Chondrocyte (in vitro differentiated cells): ENCODE data around the gene NSUN7. TPM values are rescaled to one million over a fixed set of nuclear protein-coding genes. Genes with fewer than 3 reads are reported as not detected.

Experiments used
- DNase-seq: peaks from one replicate; pipeline ENCODE4 v3.0.0; 2021; ENCODE audit warnings: mixed read lengths, low spot score
- H3K27ac Mint-ChIP-seq: one replicate; pipeline ENCODE4 v1.8.0; 2021; ENCODE audit warnings: mild to moderate bottlenecking, moderate library complexity, mixed read lengths; ENCODE audit not compliant: unreplicated experiment
- H3K27me3 Mint-ChIP-seq: 2 replicates; pipeline ENCODE4 v1.8.0; 2021; ENCODE audit warnings: low read depth, mixed read lengths
- H3K36me3 Mint-ChIP-seq: 2 replicates; pipeline ENCODE4 v1.8.0; 2021; ENCODE audit warnings: low read depth, mixed read lengths
- H3K4me1 Mint-ChIP-seq: 2 replicates; pipeline ENCODE4 v1.8.0; 2021; ENCODE audit warnings: low read depth, mild to moderate bottlenecking, mixed read lengths
- H3K4me3 Mint-ChIP-seq: one replicate; pipeline ENCODE4 v1.8.0; 2021; ENCODE audit warnings: mild to moderate bottlenecking, moderate library complexity, mixed read lengths; ENCODE audit not compliant: unreplicated experiment
- H3K9me3 Mint-ChIP-seq: 2 replicates; pipeline ENCODE4 v1.8.0; 2021; ENCODE audit warnings: low read depth, mixed read lengths
- total RNA-seq: library from RNA; stranded (reverse); gene quantifications from 3 replicates; pipeline ENCODE4 v1.2.1, GENCODE V29; 2021
- TF ChIP-seq, protein P1 (sequence below): fragments of 200-600 bp; sonication (generic); IDR thresholded peaks from 2 replicates; pipeline ENCODE4 v1.5.0; 2021; ENCODE audit warnings: antibody characterized with exemption, mild to moderate bottlenecking, moderate library complexity

The NSUN7 gene
- total RNA-seq, 1 donor from 2014 or later = 5.1 TPM

DNA sequence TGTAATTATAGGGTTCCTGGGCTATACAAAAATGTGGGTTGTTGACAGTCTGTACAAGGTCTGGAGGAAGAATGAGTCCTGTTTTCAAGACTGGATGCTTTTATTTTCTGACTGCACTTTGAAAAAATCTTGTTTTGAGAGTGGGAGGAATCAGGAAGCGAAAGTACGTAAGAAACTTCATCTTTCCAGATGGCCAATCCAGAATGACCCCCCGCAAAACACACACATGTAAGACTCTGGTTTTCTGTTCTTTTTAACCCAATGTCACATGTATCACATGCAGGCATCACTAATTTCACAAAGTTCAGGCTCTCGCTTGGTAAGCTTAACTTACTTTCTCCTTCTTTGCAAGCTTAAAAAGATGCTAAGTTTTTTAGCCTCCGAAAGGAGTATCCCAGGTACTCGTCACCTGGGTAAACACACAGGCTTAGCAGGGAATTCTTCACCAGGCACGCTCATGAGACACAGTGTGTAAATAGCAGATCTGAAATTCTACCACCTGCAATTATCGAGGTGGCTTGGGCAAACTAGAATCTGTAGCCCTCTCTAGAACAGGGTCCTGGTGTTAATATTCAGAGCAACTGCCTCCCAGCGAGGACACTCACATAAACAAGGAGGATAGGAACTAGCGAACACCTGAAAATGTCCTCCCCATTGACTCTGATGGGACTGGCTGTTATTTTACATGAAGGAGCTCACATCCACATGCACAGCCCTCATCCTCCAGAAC lies 90.7 kb downstream of the NSUN7 start:
- peaks cover 13% of the 10 kb centered on the region for H3K4me1 Mint-ChIP-seq
- peak overlapping the region; percentile 89 for H3K27ac Mint-ChIP-seq
- H3K36me3 Mint-ChIP-seq = peaks cover 18% of the 10 kb centered on the region
- no peaks in the 10 kb centered on the region for H3K27me3 Mint-ChIP-seq
- no peak for DNase-seq
- TF ChIP-seq, protein P1, sequence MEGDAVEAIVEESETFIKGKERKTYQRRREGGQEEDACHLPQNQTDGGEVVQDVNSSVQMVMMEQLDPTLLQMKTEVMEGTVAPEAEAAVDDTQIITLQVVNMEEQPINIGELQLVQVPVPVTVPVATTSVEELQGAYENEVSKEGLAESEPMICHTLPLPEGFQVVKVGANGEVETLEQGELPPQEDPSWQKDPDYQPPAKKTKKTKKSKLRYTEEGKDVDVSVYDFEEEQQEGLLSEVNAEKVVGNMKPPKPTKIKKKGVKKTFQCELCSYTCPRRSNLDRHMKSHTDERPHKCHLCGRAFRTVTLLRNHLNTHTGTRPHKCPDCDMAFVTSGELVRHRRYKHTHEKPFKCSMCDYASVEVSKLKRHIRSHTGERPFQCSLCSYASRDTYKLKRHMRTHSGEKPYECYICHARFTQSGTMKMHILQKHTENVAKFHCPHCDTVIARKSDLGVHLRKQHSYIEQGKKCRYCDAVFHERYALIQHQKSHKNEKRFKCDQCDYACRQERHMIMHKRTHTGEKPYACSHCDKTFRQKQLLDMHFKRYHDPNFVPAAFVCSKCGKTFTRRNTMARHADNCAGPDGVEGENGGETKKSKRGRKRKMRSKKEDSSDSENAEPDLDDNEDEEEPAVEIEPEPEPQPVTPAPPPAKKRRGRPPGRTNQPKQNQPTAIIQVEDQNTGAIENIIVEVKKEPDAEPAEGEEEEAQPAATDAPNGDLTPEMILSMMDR = no peak
- H3K9me3 Mint-ChIP-seq = no peaks in the 10 kb centered on the region
- H3K4me3 Mint-ChIP-seq = no peak overlapping the region

DNA sequence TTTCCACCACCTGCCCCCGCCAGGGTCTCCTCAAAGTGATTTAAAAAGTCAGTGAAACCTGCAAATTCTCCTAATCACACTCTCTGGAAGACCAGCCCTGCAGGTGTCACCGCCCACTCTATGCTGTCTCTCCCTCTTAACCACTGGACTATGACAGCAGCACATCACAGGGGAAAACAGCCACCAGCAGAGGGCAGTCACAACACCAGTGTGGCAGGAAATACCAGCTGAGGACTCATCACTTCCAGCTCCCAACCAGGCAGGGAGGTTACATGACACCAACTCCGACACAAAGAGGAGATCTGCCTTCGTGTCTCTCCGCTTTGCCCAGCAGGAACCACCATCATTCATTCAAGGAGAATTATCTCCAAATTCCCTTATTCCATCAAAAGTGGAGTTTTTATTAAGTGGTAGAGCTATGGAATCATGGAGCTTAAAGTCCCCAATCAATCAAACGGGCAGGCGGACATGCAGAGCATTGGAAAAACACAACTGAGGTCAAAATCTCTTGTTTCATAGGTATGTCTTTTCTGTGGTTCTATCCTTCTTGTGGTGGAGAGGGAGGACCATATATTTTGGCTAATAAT lies 91.3 kb downstream of the NSUN7 start:
- Mint-ChIP-seq H3K4me1 (peaks cover 16% of the 10 kb centered on the region), H3K27ac (peak overlapping the region; percentile 89), H3K4me3 (peak overlapping the region; percentile 39), H3K27me3 (no peaks in the 10 kb centered on the region), H3K36me3 (peaks cover 14% of the 10 kb centered on the region), H3K9me3 (no peaks in the 10 kb centered on the region)
- TF ChIP-seq, protein P1 = peak; percentile 84
- DNase-seq = no peak

DNA sequence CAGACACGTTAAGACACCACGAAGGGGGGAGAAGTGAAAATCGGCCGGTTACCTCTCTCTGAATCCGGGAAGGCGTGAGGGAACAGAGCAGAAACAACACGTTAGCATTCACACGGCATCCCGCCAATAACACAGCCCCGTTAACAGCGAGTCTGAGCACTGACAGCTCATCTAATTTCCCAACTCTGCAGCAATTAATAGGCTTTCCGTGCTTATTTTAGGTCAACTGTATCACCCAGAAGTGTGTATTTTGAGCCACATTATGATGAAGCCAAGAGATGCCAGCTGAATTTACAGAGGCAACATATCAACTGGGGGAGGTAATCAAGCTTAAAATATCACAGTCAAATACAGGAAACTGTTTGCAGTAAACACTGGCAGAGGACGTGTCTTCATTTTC lies 92.6 kb downstream of the NSUN7 start:
- H3K4me3 Mint-ChIP-seq = no peak overlapping the region
- H3K9me3 Mint-ChIP-seq = no peaks in the 10 kb centered on the region
- DNase-seq = no peak
- H3K4me1 Mint-ChIP-seq = peaks cover 16% of the 10 kb centered on the region
- TF ChIP-seq, protein P1 = no peak
- H3K27ac Mint-ChIP-seq = no peak overlapping the region
- no peaks in the 10 kb centered on the region for H3K27me3 Mint-ChIP-seq
- peaks cover 14% of the 10 kb centered on the region for H3K36me3 Mint-ChIP-seq

DNA sequence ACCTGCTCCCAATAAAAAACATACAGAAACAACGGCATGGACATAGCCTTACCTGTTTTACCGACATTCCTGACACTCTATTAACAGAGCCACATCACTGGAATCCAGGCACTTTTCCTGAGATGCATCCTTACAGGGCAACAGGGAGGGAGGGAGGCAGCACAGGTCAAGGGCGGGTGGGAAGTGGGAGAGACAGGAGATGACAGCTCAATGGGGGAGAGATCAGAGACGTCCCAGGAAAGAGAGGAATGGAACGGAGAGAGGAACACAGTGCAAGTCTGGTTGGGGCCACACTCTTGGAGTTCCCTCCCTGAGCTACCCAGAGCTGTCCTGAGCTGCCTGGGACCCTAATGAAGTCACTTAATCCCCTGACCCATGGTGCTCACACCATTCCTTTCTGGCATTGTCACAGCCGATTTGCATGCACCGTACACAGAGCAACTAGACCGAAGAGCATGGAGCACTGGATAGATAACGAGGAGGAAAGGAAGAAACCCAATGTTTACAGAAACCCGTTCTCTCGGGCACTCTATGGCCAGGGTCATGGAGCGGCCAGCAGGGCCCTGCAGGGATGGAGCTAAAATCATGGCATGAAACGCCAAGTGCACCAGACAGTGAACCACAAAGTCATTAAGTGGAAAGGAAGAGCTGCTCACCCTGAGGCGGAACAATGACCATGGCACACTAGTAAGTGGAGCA lies 93.1 kb downstream of the NSUN7 start:
- Mint-ChIP-seq H3K36me3 (peaks cover 14% of the 10 kb centered on the region), H3K4me1 (peaks cover 16% of the 10 kb centered on the region), H3K9me3 (no peaks in the 10 kb centered on the region), H3K27ac (no peak overlapping the region), H3K27me3 (no peaks in the 10 kb centered on the region), H3K4me3 (no peak overlapping the region)
- TF ChIP-seq, protein P1 = no peak
- no peak for DNase-seq

DNA sequence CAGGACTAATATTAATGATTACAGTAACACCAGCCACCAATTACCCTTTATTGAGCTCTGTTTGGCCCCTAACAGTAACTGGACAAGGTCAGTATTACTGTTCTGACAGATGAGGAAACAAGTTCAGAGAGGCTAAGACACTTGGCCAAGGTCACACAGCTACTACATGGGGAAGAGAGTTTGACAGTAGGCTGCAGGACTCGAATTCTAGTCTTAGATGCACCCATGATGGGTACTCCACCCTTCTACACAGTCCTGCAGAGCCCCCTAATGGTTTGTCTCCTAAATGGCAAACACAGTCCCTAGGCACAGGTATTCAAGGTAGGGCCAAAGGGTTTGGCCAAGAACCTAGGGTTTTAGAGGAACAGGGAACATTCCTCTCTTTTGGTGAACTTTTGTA lies 93.9 kb downstream of the NSUN7 start:
- Mint-ChIP-seq H3K36me3 (peaks cover 14% of the 10 kb centered on the region), H3K27me3 (no peaks in the 10 kb centered on the region), H3K4me1 (peaks cover 18% of the 10 kb centered on the region), H3K9me3 (no peaks in the 10 kb centered on the region), H3K27ac (no peak overlapping the region), H3K4me3 (no peak overlapping the region)
- TF ChIP-seq, protein P1 = peak; percentile 18
- DNase-seq = no peak
